Liver (tissue), 9 donors: ENCODE data around the gene CBFA2T3. TPM values are rescaled to one million over a fixed set of nuclear protein-coding genes. Genes with fewer than 3 reads are reported as not detected.

Experiments
- DNase-seq: peaks from one replicate; pipeline ENCODE4 v3.0.0-alpha.2; 2017; ENCODE audit warnings: low spot score
- H3K27ac ChIP-seq, 2 donors: one replicate each; pipeline ENCODE4 v1.7.0; 2013; ENCODE audit warnings: inconsistent platforms in 2 of 2, low read length in 2 of 2, control low read depth in 1 of 2, low read depth in 1 of 2, mild to moderate bottlenecking in 1 of 2
- H3K27me3 ChIP-seq, 4 donors: one replicate each; pipeline versions ENCODE4 v1.6.1 to v1.7.0; 2013; ENCODE audit warnings: low read length in 3 of 4, inconsistent platforms in 1 of 4, mild to moderate bottlenecking in 1 of 4, moderate library complexity in 1 of 4; ENCODE audit not compliant: control insufficient read depth in 4 of 4, insufficient read depth in 4 of 4
- H3K36me3 ChIP-seq, 4 donors: one replicate each; pipeline versions ENCODE4 v1.6.1 to v1.7.0; 2013; ENCODE audit warnings: low read length in 3 of 4, mild to moderate bottlenecking in 3 of 4, low read depth in 1 of 4, moderate library complexity in 1 of 4; ENCODE audit not compliant: control insufficient read depth in 4 of 4, insufficient read depth in 3 of 4
- H3K4me1 ChIP-seq, 4 donors: one replicate each; pipeline versions ENCODE4 v1.6.1 to v1.7.0; 2013; ENCODE audit warnings: low read length in 3 of 4, mild to moderate bottlenecking in 3 of 4, moderate library complexity in 1 of 4; ENCODE audit not compliant: control insufficient read depth in 4 of 4, insufficient read depth in 4 of 4
- H3K4me3 ChIP-seq, 3 donors: one replicate each; pipeline versions ENCODE4 v1.6.1 to v1.7.0; 2013; ENCODE audit warnings: low read length in 3 of 3, control low read depth in 1 of 3, low read depth in 1 of 3, mild to moderate bottlenecking in 1 of 3
- H3K9ac ChIP-seq, 2 donors: one replicate each; pipeline ENCODE4 v1.7.0; 2013; ENCODE audit warnings: low read length in 2 of 2, mild to moderate bottlenecking in 2 of 2, moderate library complexity in 2 of 2, control low read depth in 1 of 2, low read depth in 1 of 2
- H3K9me3 ChIP-seq, 4 donors: one replicate each; pipeline versions ENCODE4 v1.6.1 to v1.7.0; 2013; ENCODE audit warnings: low read length in 3 of 4; ENCODE audit not compliant: control insufficient read depth in 4 of 4
- EGR1 ChIP-seq, 2 donors: IDR thresholded peaks; 2 replicates each; pipeline ENCODE4 v1.6.1; 2016 to 2018; ENCODE audit warnings: antibody characterized with exemption in 2 of 2, low read depth in 2 of 2
- FOXA1 ChIP-seq: IDR thresholded peaks from 2 replicates; pipeline ENCODE4 v1.6.1; 2016; ENCODE audit warnings: antibody characterized with exemption
- FOXA2 ChIP-seq: IDR thresholded peaks from 2 replicates; pipeline ENCODE4 v1.6.1; 2016; ENCODE audit warnings: antibody characterized with exemption
- GABPA ChIP-seq, 2 donors: IDR thresholded peaks in 1 of 2; conservative IDR thresholded peaks in 1 of 2; 2 replicates each; pipeline ENCODE4 v1.6.1; 2016; ENCODE audit warnings: antibody characterized with exemption in 2 of 2, mild to moderate bottlenecking in 1 of 2, moderate library complexity in 1 of 2
- HNF4A ChIP-seq, 2 donors: conservative IDR thresholded peaks; 2 replicates each; pipeline ENCODE4 v1.6.1; 2016; ENCODE audit warnings: antibody characterized with exemption in 2 of 2, mild to moderate bottlenecking in 2 of 2
- HNF4G ChIP-seq: IDR thresholded peaks from 2 replicates; pipeline ENCODE4 v1.6.1; 2016; ENCODE audit warnings: antibody characterized with exemption
- JUND ChIP-seq, 2 donors: IDR thresholded peaks; 2 replicates each; pipeline ENCODE4 v1.6.1; 2016; ENCODE audit warnings: antibody characterized with exemption in 2 of 2
- MAX ChIP-seq: IDR thresholded peaks from 2 replicates; pipeline ENCODE4 v1.6.1; 2016; ENCODE audit warnings: antibody characterized with exemption
- NR2F2 ChIP-seq: IDR thresholded peaks from 2 replicates; pipeline ENCODE4 v1.6.1; 2016; ENCODE audit warnings: antibody characterized with exemption
- RAD21 ChIP-seq, 2 donors: IDR thresholded peaks; 2 replicates each; pipeline ENCODE4 v1.6.1; 2016; ENCODE audit warnings: antibody characterized with exemption in 2 of 2, mild to moderate bottlenecking in 2 of 2
- RXRA ChIP-seq, 2 donors: IDR thresholded peaks; 2 replicates each; pipeline ENCODE4 v1.6.1; 2017 to 2018; ENCODE audit warnings: antibody characterized with exemption in 2 of 2, mild to moderate bottlenecking in 1 of 2
- SP1 ChIP-seq: IDR thresholded peaks from 2 replicates; pipeline ENCODE4 v1.6.1; 2018; ENCODE audit warnings: antibody characterized with exemption, mild to moderate bottlenecking
- TAF1 ChIP-seq: conservative IDR thresholded peaks from 2 replicates; pipeline ENCODE4 v1.6.1; 2016; ENCODE audit warnings: antibody characterized with exemption, mild to moderate bottlenecking
- YY1 ChIP-seq: IDR thresholded peaks from 2 replicates; pipeline ENCODE4 v1.6.1; 2016; ENCODE audit warnings: antibody characterized with exemption, mild to moderate bottlenecking
- WGBS: extraction: QIAGEN DNeasy Blood & Tissue Kit; methylation state at CpG from one replicate; pipeline ENCODE4 v1.1.7; 2013; 5-methylcytosine and 5-hydroxymethylcytosine counted together
- polyA plus RNA-seq, 2 donors: library from polyadenylated mRNA; stranded (reverse) in 1 of 2; unstranded in 1 of 2; fragments of 200-250 nt in 1 of 2; fragments of >200 nt in 1 of 2; fragmentation: Nextera tagmentation in 1 of 2; extraction: Ambion mirVana in 1 of 2; gene quantifications; one replicate each; pipeline versions ENCODE4 v1.2.1 to v1.2.3, GENCODE V29; 2013 to 2015
- total RNA-seq, 2 donors: library from RNA; depleted of rRNA; stranded (reverse); fragments of >200 nt; gene quantifications; one replicate each; pipeline ENCODE4 v1.2.3, GENCODE V29; 2014
- TF ChIP-seq, protein P1 (sequence below): IDR thresholded peaks from 2 replicates; pipeline ENCODE4 v1.6.1; 2016; ENCODE audit warnings: antibody characterized with exemption
- TF ChIP-seq, protein P2 (sequence below): IDR thresholded peaks from 2 replicates; pipeline ENCODE4 v1.6.1; 2016; ENCODE audit warnings: antibody characterized with exemption
- TF ChIP-seq, protein P3 (sequence below): IDR thresholded peaks from 2 replicates; pipeline ENCODE4 v1.6.1; 2016; ENCODE audit warnings: antibody characterized with exemption, mild to moderate bottlenecking
- TF ChIP-seq, protein P4 (sequence below): fragments of 150-350 bp; IDR thresholded peaks from 2 replicates; pipeline ENCODE4 v1.5.1; 2017; ENCODE audit warnings: improper control_type of control experiment, low read depth, low read length; ENCODE audit not compliant: missing input control
- donor health status: healthy.
- donor health status: healthy.
- donor health status: healthy.
- donor health status: healthy.
- donor health status: healthy.

The CBFA2T3 gene
- total and polyA plus RNA-seq, 4 donors, result 1.4 to 4.5 (median 3.1) TPM

DNA sequence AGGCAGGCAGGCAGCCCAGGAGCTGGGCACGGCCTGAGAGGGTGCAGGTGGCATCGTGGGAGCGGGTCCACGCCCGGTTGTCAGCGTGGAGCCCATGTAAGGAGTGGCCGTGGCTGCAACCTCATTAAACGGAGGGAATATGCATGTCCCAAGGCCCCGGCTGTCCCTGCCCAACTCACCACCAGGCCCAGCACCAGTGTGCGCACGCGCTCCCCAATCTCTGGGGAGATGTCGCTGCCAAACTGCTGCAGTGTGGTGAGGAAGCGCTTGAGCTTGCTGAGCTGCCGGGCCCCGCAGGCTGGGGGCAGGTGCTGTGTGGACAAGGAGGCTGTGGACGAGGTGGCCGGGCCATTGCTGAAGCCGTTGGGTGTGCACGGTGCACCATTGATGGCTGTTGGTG, 84.9 kb downstream of the CBFA2T3 start:
- H3K36me3 ChIP-seq, result no peaks in the 10 kb centered on the region
- H3K9me3 ChIP-seq, result no peaks in the 10 kb centered on the region
- H3K4me3 ChIP-seq, result no peak overlapping the region
- DNase-seq, result no peak
- no peak overlapping the region for H3K27ac ChIP-seq
- no peak overlapping the region for H3K9ac ChIP-seq
- H3K27me3 ChIP-seq, result no peaks in the 10 kb centered on the region
- TF ChIP-seq GABPA (IDR thresholded peaks at IDR 0.05 in 1 of 2, conservative IDR thresholded peaks at IDR 0.05 in 1 of 2) (no peak), EGR1 (IDR thresholded peaks at IDR 0.05; ENCODE audit: low read depth in 2 of 2) (no peak), SP1 (no peak), FOXA2 (no peak), HNF4A (conservative IDR thresholded peaks at IDR 0.05) (no peak), HNF4G (no peak), TAF1 (no peak), RXRA (IDR thresholded peaks at IDR 0.05) (no peak), YY1 (no peak), FOXA1 (no peak), MAX (no peak), JUND (IDR thresholded peaks at IDR 0.05) (no peak), RAD21 (IDR thresholded peaks at IDR 0.05) (no peak), NR2F2 (no peak)
- TF ChIP-seq, protein P1, sequence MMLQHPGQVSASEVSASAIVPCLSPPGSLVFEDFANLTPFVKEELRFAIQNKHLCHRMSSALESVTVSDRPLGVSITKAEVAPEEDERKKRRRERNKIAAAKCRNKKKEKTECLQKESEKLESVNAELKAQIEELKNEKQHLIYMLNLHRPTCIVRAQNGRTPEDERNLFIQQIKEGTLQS, result no peak
- TF ChIP-seq, protein P2, sequence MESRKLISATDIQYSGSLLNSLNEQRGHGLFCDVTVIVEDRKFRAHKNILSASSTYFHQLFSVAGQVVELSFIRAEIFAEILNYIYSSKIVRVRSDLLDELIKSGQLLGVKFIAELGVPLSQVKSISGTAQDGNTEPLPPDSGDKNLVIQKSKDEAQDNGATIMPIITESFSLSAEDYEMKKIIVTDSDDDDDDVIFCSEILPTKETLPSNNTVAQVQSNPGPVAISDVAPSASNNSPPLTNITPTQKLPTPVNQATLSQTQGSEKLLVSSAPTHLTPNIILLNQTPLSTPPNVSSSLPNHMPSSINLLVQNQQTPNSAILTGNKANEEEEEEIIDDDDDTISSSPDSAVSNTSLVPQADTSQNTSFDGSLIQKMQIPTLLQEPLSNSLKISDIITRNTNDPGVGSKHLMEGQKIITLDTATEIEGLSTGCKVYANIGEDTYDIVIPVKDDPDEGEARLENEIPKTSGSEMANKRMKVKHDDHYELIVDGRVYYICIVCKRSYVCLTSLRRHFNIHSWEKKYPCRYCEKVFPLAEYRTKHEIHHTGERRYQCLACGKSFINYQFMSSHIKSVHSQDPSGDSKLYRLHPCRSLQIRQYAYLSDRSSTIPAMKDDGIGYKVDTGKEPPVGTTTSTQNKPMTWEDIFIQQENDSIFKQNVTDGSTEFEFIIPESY, result no peak
- TF ChIP-seq, protein P3, sequence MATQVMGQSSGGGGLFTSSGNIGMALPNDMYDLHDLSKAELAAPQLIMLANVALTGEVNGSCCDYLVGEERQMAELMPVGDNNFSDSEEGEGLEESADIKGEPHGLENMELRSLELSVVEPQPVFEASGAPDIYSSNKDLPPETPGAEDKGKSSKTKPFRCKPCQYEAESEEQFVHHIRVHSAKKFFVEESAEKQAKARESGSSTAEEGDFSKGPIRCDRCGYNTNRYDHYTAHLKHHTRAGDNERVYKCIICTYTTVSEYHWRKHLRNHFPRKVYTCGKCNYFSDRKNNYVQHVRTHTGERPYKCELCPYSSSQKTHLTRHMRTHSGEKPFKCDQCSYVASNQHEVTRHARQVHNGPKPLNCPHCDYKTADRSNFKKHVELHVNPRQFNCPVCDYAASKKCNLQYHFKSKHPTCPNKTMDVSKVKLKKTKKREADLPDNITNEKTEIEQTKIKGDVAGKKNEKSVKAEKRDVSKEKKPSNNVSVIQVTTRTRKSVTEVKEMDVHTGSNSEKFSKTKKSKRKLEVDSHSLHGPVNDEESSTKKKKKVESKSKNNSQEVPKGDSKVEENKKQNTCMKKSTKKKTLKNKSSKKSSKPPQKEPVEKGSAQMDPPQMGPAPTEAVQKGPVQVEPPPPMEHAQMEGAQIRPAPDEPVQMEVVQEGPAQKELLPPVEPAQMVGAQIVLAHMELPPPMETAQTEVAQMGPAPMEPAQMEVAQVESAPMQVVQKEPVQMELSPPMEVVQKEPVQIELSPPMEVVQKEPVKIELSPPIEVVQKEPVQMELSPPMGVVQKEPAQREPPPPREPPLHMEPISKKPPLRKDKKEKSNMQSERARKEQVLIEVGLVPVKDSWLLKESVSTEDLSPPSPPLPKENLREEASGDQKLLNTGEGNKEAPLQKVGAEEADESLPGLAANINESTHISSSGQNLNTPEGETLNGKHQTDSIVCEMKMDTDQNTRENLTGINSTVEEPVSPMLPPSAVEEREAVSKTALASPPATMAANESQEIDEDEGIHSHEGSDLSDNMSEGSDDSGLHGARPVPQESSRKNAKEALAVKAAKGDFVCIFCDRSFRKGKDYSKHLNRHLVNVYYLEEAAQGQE, result no peak
- TF ChIP-seq, protein P4, sequence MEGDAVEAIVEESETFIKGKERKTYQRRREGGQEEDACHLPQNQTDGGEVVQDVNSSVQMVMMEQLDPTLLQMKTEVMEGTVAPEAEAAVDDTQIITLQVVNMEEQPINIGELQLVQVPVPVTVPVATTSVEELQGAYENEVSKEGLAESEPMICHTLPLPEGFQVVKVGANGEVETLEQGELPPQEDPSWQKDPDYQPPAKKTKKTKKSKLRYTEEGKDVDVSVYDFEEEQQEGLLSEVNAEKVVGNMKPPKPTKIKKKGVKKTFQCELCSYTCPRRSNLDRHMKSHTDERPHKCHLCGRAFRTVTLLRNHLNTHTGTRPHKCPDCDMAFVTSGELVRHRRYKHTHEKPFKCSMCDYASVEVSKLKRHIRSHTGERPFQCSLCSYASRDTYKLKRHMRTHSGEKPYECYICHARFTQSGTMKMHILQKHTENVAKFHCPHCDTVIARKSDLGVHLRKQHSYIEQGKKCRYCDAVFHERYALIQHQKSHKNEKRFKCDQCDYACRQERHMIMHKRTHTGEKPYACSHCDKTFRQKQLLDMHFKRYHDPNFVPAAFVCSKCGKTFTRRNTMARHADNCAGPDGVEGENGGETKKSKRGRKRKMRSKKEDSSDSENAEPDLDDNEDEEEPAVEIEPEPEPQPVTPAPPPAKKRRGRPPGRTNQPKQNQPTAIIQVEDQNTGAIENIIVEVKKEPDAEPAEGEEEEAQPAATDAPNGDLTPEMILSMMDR, result no peak
- peaks cover 0 to 8% (median 5%) of the 10 kb centered on the region in 4 donors for H3K4me1 ChIP-seq
- WGBS, result 91% methylated on average over 20 of the region's 20 CpGs
